ENCODE data around the gene EPN2.
A peak's percentile ranks its signal among the peaks of the same experiment; 100 is the strongest.

The EPN2 gene

DNA sequence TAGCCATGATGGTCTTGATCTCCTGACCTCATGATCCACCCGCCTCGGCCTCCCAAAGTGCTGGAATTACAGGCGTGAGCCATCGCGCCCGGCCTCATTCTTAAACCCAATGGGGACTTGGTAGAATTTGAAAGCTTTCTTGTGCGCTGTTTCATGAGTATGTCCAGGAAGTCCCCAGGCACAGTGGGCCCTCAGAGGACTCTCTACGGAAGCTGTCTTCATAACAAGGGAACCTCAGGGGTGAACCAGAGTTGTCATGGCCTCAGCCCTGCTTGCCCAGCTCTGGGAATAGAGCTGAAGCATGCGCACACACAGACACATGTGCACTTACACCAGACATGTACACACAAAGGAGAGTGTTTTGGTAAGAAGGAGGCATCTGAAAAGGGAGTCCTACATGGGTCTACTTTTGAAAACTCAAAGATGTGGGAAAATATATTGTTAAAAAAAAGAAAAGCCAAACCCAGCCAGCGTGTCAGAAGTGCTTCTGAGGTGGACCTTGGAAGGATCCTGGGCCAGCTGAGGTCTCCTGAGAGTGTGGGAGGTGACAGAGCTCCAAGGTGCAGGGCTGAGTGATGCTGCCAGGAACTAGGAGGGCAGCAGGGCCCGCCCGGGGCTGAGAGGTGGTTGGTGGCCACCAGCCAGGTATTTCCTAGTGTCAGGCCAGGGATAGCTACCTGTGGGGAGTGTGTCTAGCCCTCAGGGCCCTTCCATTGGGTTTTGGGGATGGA lies 54.6 kb downstream of the EPN2 start:
- DNase-seq (ENCODE audit: low read depth in 2 of 3, low spot score in 2 of 3): no peak

DNA sequence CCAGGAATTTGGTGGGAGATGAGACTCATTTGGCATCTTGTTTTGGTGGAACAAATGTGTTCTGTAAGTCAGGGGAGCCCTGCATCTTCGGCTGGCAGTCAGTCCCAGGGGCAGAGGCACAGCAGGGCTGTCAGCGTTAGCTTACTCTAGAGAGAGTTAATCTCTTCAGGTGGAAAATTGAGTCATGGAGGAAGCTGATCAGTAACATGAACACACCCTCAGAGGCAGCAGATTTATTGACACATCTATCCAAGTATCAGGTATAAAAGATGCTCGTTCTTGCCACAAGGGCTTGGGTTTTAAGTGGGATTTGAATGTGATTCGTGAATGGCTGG lies 55.2 kb downstream of the EPN2 start:
- no peak for DNase-seq (ENCODE audit: low read depth in 2 of 3, low spot score in 2 of 3)

DNA sequence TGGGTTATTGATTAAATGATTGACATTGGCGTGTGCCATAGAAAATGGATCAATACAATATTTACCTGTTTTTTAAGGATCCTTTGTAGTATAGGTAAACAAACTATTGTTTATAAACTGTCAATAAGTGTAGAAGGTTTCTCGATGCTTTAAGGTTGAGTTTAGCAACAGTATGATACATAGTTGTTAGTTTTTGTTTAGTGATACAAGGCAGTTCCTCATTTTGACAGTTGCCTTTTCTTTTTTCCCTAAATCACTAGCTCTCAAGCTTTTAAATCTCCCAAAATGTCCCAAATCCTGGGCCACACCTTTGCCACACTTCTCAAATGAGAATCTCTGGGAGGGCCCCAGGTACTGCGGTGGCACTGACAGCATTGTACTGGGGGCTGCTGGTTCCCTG lies 57.3 kb downstream of the EPN2 start:
- DNase-seq (ENCODE audit: low read depth in 2 of 3, low spot score in 2 of 3): no peak

DNA sequence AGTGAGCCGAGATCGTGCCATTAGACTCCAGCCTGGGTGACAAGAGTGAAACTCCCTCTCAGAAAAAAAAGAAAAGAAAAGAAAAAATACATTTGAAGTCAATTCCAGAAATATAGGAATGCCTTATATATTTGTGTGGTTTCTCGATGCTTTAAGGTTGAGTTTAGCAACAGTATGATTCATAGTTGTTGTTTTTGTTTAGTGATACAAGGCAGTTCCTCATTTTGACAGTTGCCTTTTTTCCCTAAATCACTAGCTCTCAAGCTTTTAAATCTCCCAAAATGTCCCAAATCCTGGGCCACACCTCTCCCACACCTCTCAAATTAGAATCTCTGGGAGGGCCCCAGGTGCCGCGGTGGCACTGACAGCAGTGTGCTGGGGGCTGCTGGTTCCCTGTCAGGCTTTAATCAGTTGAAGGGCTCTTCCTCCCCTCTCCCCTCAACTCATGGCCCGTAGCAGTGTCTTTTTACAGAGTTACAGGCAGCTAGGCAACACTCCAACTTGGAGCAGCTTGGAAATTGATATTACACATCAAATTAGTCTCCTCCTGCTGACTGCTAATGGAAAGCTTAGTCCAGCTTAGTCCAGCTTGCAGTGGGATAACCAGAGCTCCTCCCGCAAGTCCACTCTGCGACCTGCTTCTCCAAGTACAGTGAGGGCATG lies 58.4 kb downstream of the EPN2 start:
- DNase-seq (ENCODE audit: low read depth in 2 of 3, low spot score in 2 of 3): no peak

DNA sequence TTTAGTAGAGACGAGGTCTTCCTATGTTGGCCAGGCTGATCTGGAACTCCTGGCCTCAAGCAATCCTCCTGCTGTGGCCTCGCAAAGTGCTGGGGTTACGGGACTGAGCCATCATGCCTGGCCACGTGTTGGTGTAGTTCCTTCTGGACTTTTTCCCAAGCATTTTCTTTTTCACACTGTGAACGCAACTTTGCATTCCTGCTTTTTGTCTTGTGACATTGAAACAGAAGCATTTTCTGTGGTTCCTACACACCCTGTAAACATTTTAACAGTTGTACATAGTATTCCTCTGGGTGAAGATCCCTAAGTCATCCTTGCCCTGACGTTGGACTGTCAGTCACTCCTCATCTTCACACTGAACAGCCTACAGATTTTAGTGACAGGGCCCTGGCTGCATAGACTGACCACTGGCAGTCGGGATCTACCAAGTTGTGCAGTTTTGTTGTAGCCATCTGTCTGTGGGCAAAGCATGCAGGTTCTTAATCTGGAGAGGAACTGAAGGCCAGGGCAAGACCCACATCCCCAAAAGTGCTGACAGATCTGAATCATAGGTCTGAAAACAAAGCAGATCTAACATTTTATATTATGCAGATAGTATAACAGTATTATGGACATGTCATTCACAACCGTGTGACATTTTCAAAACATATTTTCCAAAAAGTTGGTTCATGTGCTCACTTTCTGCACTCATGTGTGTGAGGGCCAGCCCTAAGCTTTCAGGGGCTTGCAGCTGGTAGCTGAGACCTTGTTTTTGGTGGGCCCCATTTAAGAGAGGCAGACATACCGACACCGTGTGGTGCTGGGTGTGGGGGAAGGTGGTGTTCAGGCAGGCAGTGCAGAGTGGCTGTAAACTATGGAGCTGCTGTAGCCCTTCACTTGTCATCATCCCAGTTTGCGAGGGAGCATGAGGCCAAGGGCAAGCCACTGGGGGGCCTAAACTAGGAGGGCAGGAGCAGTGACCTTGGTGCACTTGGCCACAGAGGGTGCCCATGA lies 59.9 kb downstream of the EPN2 start:
- no peak for DNase-seq (ENCODE audit: low read depth in 2 of 3, low spot score in 2 of 3)

DNA sequence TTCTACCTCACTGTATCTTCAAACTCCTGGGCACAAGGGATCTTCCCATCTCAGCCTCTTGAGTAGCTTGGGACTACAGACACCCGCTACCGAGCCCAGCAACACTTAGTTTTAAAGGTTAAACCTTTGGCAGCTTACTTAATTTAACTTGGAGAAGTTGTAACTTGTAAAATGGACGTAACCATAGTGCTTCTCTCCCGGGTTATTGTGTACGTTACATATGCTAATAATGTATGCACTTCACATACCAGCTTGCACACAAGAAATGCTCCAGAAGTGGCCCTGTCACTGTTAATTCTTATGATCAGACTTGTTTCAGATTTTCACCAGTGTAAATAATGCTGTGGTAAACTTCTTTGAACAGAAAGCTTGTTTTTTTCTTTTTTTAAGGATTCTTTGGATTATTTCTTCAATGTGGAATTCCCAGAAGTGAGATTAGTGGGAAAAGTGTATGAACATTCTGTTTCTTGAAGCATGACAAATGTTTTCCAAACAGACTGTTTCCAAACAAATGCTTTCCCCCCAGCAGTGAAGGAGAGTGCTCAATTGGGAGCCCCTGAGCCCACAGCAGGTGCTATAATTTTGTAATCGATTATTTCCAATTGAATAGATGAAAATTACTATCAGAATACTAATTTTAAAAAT lies 61.5 kb downstream of the EPN2 start:
- DNase-seq (ENCODE audit: low read depth in 2 of 3, low spot score in 2 of 3): no peak

DNA sequence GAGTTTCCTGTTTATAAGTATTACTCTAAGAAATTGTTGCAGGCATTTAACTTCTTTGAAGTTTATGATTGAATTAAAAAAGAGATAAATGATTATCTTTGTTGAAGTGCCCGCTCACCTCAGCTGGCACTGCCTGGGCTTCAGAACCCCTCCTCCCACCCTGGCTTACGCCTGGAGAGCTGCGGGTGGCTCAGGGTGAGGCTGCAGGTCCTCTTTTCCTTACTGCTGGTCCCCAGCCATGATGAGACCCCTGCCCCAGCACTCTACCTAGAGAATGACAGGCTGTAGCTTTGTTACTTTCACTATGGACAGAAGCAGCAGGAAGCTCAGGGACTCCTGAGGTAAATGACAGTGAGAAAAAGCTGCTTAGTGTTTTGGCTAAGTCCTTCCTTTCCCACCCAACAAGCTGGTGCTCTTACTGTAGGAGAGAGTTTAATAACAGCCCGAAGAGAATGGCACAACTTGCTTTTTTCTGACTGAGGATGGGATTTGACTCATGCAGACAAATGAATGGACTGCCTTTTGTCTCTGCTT lies 62.1 kb downstream of the EPN2 start:
- DNase-seq (ENCODE audit: low read depth in 2 of 3, low spot score in 2 of 3): no peak

DNA sequence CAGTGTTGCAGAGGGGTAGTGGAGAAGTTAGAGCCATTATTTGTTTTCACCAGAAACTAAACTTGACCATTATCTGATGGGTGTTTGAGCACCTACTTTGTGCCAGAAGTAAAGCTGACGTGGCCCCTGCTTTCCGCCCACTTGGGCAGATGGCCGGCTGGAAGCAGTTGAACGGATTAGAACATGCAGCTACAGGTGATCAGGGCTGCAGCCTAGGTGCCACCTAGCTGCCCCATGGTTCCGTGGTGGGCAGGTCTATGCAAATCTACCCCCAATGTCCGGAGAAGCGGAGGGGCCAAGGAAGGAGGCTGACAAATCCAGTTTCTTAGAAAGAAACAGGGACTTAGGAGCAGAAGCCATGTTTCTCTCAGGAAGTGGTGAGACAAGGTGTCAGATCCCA lies 62.7 kb downstream of the EPN2 start:
- no peak for DNase-seq (ENCODE audit: low read depth in 2 of 3, low spot score in 2 of 3)

DNA sequence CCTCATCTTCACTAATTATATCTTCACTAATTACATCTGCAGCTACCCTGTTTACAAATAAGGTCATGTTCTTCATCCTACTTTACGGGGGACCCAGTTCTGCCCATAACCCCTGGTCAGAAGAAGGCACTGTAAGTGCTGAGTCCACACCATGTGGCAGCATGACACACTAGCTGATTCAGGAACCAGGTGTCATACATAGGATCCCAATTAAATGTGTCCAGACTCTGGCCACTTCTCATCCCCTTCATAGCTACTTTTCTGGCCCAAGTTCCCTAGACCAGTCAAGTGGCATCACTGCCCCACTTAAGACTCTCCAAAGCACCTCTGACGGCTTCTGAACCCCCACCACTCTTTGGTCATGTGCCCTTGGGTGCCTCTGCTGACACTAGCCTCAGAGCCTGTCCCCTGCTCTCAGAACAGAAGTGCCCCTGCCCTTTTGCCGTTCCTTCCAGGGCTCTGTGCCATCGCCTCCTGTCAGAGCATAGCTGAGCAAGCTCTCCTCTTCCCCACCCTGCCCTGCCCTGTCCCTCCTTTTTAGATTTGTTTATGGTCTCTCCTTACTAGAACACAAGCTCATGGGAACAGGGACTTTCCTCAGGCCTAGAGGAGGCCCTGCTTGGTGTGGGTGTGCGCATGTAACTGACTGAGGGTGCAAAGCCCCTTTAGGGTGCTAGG lies 64.2 kb downstream of the EPN2 start:
- no peak for DNase-seq (ENCODE audit: low read depth in 2 of 3, low spot score in 2 of 3)

DNA sequence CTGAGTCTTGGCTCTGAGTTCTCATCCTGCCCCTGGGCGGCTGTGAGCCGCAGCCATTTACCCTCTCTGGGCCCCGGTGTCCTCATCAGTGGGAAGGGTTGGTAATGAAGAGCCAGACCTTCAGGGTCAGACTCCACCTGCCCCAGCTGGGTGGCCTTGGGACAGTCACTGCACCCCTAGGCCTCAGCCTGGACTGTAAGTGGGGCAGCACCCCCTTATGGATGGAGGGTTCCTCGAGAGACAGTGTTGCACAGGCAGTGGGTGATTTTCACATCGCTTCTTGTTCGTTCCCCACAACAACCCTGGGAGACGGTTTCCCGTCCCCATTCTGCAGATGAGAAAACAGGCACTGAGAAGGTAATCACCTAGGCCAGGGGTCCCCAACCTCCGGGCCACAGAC lies 64.8 kb downstream of the EPN2 start:
- no peak for DNase-seq (ENCODE audit: low read depth in 2 of 3, low spot score in 2 of 3)

DNA sequence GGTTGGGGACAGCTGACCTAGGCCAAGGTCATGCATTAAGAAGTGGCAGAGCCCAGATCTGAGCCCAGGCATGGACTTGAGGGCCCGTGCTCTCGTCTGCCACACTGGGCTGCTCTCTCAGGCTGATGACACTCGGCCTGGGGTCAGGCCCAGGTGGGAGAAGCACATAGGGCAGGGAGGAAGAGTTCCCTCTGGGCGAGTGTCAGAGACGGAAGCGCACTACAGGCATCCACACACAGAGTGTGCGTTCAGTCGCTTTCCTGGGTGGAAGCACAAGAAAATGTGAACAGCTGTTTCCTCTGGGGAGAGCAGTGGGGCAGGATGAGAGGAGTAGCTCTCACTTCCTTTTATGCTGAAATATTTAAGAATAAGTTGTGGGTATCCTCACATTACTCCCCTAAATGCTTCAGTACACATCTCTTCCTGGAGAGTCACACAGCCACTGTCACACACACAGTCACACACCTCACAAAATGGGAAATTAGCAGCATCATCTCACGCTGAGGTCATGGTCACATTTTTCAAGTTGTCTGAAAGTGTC lies 65.7 kb downstream of the EPN2 start:
- DNase-seq (ENCODE audit: low read depth in 2 of 3, low spot score in 2 of 3): no peak

DNA sequence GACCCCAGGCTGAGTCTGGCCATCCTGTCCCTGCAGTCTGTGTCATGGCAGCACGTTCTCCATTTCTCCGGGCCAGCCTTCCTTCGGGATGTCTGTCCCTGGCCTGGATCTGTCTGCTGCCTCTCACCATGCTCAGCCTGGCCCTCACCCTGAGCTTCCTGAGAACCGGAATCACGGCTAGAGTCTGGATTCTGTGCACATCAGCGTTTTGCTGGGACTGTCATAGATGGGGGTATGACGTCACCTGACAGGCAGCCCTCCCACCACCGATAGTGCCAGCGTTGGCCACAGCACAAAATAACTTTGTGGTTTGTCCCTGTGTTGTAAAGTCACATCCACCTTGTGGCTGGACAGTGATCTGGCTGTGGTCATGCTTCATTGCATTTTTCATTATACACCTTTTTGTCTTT lies 66.2 kb downstream of the EPN2 start:
- no peak for DNase-seq (ENCODE audit: low read depth in 2 of 3, low spot score in 2 of 3)

DNA sequence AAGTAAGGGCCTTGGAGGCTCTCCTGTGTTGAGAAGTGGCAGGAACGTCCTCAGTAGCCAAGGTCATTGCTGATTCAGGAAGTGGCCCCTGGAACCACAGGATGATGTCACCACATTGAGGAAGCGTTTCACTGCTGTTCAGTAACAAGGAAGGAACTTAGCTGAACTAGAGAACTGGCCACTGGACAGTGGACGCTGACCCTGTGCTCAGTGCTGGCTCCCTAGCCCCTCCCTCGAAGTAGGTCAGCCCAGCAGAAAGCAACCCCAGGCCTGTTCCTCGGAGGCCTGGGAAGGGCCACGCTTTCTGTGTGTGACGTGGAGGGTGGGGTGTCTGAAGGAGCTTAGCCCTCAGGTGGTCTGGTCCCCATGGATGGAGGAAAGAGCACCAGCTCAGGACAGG lies 67.0 kb downstream of the EPN2 start:
- DNase-seq (ENCODE audit: low read depth in 2 of 3, low spot score in 2 of 3): no peak

DNA sequence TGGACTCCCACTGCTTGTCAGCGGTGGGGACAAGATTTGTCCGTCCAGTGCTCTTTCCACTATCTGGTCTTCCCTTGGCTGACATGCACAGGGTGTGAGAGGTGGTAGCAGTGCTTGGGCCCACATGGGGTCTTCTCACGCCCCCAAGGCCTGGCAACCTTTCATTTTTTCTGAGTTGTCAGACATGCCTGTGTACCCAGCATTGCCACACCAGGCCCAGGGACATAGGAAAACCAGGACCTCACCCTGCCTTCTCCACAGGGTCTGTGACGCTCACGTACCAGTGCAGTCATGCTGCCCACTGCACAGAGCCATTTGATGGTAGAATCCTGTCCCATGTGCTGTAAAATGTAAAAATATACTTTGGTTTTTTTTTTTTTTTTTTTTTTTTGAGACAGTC lies 67.6 kb downstream of the EPN2 start:
- no peak for DNase-seq (ENCODE audit: low read depth in 2 of 3, low spot score in 2 of 3)

DNA sequence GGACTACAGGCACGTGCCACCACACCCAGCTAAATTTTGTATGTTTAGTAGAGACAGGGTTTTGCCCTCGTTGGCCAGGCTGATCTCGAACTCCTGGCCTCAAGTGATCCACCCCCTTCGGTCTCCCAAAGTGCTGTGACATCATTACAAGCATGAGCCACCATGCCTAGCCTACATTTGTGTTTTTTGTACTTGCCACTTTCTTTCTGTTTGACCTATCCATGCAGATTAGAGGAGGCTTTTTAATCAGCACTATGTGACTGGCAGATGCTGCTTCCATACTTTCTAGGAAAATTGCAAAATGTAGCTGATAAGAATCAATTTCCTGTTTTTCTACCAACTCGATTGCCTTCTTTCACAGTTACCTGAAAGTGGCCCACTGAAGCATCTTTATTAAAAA lies 68.1 kb downstream of the EPN2 start:
- no peak for DNase-seq (ENCODE audit: low read depth in 2 of 3, low spot score in 2 of 3)

DNA sequence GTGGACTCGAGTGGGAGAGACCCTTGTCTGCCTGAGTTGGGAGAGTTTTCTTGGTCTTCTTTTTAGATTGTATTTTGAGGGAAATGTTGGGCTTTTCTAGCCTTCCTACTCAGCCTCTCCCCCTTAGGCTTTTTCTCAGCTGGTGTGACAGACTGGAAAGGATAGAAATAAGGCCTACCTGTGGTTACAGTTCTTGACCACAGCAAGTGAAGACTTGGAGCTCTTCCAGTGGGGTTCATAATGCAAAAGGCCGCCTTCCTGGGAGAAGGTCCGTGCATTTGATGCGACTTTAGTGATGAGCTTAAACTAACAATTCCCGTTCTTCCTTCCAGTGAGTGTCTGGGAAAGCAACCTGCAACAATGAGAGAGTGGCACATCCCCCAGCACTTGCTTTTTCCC lies 68.6 kb downstream of the EPN2 start:
- no peak for DNase-seq (ENCODE audit: low read depth in 2 of 3, low spot score in 2 of 3)

DNA sequence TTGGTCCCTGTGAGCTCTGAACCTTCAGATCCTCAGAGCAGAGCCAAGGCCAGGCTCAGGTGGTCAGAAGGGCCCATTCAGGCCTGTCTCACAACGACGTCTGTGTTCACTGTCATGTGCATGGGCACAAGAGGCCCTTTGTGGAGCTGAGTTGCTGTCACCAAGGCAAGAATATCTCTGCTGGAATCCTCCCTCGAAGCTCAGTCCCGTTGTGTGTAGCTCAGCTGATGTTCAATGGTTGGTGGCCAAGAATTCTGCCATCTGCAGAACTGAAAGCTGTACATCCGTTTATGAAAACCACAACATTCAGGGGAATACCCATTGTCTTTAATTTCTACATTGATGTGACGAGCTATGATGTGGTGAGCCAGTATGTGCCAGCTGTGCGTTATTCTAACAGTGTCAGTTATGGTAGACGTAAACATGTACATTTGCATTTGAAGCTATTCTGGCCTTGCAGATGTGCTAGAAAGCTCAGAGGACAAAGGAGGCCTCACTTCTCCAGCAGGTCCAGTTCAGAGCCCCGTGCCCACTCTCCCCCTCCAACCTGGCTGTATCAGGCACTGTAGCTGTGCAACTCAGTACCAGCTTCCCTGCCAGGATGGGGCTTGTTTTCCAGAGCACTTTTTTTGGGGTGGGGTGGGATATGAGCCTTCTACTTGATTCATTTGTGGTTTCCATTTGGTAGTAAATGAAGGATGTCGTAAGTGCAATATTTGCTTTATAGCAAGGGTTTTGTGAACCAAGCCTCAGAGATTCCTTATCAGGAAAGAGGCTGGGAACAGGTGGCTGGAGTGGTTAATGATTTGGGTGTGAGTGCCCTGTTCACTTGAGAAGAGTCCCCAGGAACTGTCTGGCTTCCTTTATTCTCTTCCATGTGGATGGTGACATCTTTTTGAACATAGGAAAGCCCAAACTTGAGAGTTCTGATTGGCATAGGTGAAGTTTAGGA lies 69.3 kb downstream of the EPN2 start:
- DNase-seq (ENCODE audit: low read depth in 2 of 3, low spot score in 2 of 3): peak in 1 of 3 experiments; percentile 3

DNA sequence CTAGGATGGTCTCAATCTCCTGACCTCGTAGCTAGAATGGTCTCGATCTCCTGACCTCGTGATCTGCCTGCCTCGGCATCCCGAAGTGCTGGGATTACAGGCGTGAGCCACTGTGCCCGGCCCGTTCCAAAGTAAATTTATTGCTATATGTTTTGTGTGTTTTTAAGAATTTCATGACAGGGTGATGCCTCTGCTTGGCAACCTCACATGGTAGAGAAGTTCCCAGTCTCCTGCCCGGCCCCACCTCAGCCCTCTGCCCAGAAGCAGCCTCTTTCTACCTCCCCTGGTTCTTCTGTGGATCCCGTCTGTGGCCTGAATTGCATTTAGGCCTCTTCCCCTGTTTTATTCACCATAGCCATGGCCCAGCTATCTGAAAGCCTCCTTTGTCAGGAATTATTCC lies 70.4 kb downstream of the EPN2 start:
- no peak for DNase-seq (ENCODE audit: low read depth in 2 of 3, low spot score in 2 of 3)

DNA sequence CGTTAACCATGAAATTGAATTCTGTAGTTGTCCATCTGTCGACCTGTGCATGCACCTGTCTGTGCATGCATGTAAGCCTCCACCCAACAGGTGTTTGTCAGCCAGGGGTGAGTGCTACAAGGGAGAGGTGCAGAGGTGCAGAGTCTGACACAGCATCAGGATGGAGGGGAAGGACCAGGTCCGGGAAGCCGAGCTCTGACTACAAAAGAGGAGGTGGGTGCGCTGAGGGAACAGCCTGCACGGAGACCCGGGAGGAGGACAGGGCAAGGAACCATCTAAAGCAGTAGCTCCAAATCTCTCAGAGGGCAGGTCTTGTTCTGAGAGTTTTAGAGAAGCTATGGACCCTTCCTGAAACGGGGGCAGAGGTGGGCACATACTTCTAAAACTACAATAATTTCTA lies 71.2 kb downstream of the EPN2 start:
- no peak for DNase-seq (ENCODE audit: low read depth in 2 of 3, low spot score in 2 of 3)
